AG04449 (cell line): ENCODE measurements around the gene NUP133.

Experiments used
- CTCF ChIA-PET: fragments of 350-600 bp; formaldehyde crosslinking; extraction: SDS; loops from one replicate; lab custom pipeline; 2021; ENCODE audit warnings: antibody characterized with exemption; lab: Yijun Ruan, JAX
- POLR2A ChIA-PET: fragments of 400-600, 350-600 bp; formaldehyde crosslinking; extraction: SDS; loops from one replicate; lab custom pipeline; 2020; ENCODE audit warnings: antibody characterized with exemption, inconsistent platforms; lab: Yijun Ruan, JAX
- DNase-seq: peaks from one replicate; pipeline ENCODE4 v3.0.0-alpha.2; 2010; ENCODE audit warnings: low read depth, low spot score
- H3K4me3 ChIP-seq: 2 replicates; pipeline ENCODE4 v1.5.1; 2011; ENCODE audit warnings: low read depth, mild to moderate bottlenecking, control low read depth, low read length
- TF ChIP-seq, protein P1 (sequence below): IDR thresholded peaks from one replicate; pipeline ENCODE4 v1.5.1; 2011; ENCODE audit warnings: mild to moderate bottlenecking, moderate library complexity, low read length, control low read depth, inconsistent platforms; ENCODE audit not compliant: insufficient read depth; ENCODE audit errors: missing control alignments

NUP133 gene

DNA sequence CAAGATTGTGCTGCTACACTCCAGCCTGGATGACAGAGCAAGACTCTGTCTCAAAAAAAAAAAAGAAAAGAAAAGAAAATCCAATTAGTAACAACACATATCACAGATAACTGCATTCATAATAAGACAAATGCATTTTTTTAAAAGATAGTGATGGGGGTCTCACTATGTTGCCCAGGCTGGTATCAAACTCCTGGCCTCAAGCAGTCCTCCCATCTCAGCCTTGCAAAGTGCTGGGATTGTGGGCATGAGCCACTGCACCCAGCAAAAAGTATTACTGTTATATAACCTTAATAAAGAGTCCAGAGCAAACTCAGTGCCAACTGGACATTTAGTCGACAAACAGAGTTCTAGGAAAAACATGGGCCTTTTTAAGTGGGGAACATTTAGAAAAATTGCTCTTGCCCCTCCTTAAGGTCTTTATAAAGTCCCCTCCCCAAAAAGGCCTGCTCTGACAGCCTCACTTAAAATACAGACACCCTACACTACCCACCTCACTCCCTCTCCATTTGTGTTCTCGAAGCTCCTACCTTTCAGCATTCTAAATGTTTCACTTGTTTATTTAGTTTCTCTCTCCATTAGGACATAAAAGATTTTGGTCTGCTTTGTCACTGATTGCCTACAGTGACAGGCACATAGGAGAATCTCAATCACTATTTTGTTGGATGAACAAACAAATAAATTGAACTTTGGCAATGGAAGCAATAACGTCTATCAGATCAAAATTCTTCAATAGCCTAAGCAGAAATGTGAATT lies 42.8 kb upstream of the NUP133 start:
- no peak for DNase-seq
- TF ChIP-seq, protein P1, sequence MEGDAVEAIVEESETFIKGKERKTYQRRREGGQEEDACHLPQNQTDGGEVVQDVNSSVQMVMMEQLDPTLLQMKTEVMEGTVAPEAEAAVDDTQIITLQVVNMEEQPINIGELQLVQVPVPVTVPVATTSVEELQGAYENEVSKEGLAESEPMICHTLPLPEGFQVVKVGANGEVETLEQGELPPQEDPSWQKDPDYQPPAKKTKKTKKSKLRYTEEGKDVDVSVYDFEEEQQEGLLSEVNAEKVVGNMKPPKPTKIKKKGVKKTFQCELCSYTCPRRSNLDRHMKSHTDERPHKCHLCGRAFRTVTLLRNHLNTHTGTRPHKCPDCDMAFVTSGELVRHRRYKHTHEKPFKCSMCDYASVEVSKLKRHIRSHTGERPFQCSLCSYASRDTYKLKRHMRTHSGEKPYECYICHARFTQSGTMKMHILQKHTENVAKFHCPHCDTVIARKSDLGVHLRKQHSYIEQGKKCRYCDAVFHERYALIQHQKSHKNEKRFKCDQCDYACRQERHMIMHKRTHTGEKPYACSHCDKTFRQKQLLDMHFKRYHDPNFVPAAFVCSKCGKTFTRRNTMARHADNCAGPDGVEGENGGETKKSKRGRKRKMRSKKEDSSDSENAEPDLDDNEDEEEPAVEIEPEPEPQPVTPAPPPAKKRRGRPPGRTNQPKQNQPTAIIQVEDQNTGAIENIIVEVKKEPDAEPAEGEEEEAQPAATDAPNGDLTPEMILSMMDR, result no peak
- no peak overlapping the region for H3K4me3 ChIP-seq
- ChIA-PET POLR2A (no interaction called here), CTCF (interaction anchor here (6.7 kb wide), 1 partner anchor 7 kb away, joined by 36 read pairs; the partner anchor contains the start of gene ABCB10)

DNA sequence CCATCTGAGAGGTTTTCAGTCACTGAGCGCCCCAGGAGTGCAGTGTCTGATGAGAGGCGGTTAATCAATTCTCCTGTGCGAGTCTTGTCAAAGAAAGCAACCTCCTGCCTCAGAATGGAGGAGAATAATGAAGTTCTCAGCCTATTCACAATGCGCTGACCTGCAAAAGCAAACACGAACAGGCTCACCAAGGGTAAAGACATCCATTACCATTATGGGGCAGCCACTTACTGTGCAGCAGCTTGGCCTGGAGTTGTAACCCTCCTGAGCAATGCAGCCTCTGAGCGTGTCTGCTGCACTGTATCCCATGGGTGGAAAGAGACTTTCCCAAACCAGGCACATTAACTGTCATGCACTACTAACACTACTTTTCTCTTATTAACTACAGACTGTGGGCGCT lies 39.4 kb upstream of the NUP133 start:
- ChIA-PET POLR2A (no interaction called here), CTCF (interaction anchor here (2.5 to 6.7 kb wide), 2 partner anchors 11 to 32 kb away, joined by 7 to 36 read pairs; partner anchors contain the start of gene ABCB10)
- H3K4me3 ChIP-seq, result no peak overlapping the region
- TF ChIP-seq, protein P1, result no peak
- no peak for DNase-seq

DNA sequence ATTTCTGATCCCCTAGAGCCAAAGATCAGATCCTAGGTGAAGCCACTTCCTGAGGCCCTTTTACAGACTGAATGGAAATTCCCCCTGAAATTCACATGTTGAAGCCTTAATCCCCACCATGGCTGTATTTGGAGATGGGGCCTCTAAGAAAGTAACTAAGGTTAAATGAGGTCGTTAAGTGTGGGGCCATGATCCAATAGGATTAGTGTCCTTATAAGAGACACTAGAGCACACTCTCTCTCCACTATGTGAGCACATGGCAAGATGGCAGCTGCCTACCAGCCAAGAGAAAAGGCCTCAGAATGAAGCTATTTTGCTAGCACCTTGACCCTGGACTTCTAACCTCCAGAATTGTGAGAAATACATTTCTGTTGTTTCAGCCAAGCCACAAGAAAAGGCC lies 36.4 kb upstream of the NUP133 start:
- no peak overlapping the region for H3K4me3 ChIP-seq
- no peak for DNase-seq
- CTCF ChIA-PET, result interaction anchor here (0.6 to 6.7 kb wide), 2 partner anchors 14 to 29 kb away, joined by 3 to 36 read pairs; partner anchors contain the start of gene ABCB10
- TF ChIP-seq, protein P1, result no peak
- POLR2A ChIA-PET, result no interaction called here

DNA sequence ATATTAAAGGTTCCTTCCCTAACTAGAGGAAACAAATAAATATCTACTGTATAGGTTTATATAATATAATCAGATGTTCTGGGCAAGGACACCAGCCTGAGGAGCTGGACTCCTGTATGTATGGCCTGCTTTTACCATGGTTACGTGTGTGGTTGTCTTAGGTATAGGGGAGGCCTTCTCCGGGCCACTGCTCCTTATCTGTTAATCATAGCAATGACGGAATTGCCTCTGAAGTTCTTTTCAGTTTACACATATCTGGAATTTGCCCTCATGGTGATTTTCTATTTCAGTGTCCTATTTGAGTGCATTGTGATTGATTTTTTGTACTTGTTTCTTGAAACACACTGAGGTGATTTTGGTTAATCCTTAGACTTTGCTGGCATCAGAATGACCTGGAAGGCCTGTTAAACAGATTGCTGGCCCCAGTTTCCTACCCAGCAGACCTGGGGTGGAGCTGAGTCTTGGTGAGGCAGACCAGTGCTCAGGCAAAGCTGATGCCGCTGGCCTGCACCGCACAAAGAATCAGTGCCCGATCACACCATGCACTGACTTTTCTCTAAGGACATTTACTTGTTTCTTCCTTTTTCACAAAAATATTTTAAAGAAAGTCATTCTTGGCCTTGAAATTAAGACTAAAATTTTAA lies 31.8 kb upstream of the NUP133 start:
- CTCF ChIA-PET, result interaction anchor here (1.0 to 1.7 kb wide), 3 partner anchors 13 to 25 kb away, joined by 3 to 5 read pairs (median 5); partner anchors contain the start of gene ABCB10
- DNase-seq, result no peak
- POLR2A ChIA-PET, result no interaction called here
- TF ChIP-seq, protein P1, result no peak
- H3K4me3 ChIP-seq, result no peak overlapping the region

DNA sequence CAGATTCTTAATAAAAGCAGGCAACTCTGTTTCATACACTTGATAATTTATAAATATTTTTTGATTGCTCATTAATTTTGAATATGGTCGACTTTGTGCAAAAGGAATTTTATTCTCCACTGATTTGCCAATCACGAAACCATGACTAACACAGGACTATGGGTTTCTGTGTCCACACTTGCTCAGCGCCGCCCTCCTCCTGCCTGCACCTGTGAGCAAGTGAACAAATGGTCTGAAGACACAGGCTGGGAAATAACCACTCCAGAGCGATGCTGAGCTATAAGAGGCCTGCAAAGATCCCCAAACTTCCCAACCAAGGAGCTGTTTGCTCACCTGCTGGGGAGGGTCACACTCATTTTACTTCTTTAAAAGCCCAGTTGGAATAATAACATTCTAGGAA lies 30.8 kb upstream of the NUP133 start:
- no peak for DNase-seq
- ChIA-PET POLR2A (no interaction called here), CTCF (interaction anchor here (1.3 kb wide), 1 partner anchor 11 kb away, joined by 3 read pairs; no protein-coding TSS in a partner anchor)
- no peak overlapping the region for H3K4me3 ChIP-seq
- TF ChIP-seq, protein P1, result no peak

DNA sequence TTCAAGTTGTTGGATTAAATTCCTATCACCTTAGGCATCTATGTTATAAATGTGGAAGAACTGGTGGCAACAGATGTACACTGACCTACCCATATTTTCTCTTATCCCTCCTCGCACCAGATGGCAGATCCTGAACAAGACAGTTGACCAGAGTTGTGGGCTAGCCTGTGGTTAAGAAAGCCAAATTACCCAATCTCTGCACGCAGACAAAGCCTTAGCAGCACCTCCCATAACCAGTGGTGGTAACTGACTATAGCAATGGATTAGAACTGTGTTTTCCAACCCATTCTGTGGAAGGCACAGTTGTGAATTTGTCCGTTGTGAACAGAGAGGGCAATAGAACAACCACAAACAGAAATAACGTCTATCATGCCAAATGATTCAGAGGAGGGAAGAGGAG lies 29.8 kb upstream of the NUP133 start:
- ChIA-PET CTCF (no interaction called here), POLR2A (no interaction called here)
- H3K4me3 ChIP-seq, result no peak overlapping the region
- no peak for DNase-seq
- TF ChIP-seq, protein P1, result no peak
